ENCODE data around the gene DNASE1L1.
"Not testable (repeated sequence)": the region's sequence is repeated elsewhere in the genome, so short reads cannot be mapped to it uniquely, and the experiment has no call there.

Gene DNASE1L1

DNA sequence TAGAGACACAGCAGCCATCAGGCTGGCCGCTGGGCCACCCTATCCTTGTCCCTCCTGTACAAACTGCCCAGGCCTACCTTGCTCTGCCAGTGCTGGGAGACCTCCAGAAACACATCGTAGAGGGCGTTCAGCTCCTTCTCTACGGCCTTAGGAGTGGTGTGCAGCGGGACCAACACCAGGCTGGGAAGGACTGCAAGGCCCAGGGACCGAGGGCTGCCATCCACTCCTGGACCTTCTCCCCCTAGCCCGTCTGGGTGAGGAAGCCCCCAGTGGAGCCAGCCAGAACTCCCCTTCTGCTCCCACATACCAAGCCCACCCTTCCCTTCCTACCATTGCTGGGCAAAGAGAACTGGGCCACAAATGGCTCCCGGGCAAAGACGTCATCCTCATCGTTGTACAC, 5.9 kb downstream of the DNASE1L1 start:
- DNase-seq = no peak

DNA sequence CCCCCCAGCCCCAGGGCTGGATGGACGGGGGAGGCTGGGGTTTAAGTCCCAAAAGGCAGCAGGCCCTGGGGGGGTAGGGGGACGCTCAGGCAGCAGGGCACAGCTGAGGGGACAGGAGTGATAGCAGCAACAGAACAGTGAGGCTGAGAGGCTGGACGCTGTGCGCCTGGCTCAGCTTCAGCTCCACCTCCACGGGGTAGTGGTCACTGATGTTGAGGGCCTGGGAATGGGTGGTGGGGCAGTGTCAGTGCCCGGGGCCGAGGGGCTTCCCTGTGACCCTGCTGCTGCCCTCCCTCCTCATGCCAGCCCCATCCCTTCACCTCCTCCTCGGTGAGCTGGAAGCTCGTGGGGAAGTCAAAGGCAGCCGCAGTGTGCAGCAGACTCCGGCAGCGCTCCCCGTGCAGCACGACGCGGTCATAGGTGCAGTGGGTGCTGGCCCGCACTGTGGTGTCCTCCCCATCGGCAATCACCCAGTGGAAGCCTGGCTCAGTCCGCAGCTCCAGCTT, 6.4 kb downstream of the DNASE1L1 start:
- DNase-seq = no peak

DNA sequence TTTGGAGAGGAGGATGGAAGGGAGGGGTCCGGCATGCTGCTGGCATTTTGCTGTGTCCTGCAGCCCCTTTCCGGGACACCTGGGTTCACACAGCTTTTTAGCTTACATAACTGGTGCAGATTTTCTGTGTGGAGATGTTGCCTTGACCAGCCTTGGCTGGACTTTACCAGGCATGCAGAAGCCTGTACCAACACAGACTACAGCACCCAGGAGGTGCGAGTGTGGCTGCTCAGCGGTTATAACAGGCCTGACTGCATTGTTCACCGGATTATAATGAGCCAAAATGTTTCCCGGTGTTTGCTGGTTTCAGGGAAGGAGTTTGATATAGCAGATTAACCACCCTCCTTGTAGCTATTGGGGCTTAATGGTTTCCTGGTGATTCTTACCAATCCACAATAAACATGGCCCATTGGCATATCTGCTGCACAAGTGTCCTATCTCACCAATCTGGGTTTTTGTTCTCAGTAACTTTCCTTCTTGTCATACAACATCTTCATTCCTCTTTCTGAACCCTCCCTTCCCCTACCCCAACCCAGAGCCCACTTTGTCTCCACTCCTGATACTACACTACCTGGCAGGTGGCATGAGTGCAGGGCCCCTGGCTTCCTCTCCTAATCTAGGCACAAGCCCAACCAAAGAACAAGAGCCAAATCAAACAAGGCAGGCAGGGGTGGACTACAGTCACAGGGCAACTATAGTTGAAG, 7.0 kb downstream of the DNASE1L1 start:
- peak; percentile 81 for DNase-seq

DNA sequence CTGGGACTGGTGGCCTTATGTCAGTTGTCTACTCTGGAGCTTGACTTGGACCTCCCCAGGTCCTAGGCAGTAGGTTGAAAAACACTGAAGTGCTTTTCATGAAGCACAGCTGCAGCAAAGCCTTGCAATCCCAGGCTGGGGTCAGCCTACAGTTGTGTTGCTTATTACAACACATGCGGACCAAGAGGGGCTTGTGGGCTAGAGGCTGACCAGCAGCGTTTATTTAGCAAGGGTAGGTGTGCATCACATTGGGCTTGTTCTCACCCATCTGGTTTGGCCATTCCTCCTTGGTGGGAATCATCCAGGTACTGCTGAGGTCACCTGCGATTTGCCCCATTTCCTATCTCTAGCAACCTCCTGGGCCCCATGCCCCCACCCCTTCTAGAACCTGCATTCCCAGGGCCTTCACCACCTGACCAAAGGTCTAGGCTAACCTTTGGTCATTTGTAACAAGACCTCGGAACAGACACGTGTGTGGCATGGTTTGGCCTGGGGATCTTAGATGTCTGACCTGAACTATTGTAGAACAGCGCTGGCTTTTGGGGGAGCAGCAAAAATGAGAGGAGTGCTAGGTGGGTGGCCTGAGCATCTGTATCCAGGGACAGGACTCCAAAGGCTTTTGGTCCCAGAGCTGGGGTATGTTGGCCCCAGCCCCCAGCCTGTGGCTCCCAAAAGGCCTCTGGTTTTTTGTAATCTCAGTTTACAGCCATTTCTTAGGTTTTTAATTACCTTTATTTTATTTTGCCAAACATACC, 7.8 kb downstream of the DNASE1L1 start:
- no peak for DNase-seq

DNA sequence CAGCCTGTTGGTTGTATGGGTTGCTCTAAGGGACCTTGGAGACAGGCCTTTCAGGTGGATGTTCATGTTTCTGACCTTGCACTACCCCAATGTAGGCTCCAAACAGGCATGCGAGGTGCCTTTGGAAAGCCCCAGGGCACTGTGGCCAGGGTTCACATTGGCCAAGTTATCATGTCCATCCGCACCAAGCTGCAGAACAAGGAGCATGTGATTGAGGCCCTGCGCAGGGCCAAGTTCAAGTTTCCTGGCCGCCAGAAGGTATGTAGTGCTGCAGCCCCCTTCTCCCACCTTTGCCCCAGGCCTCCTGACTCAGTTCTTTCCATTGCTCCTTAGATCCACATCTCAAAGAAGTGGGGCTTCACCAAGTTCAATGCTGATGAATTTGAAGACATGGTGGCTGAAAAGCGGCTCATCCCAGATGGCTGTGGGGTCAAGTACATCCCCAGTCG, 8.7 kb downstream of the DNASE1L1 start:
- DNase-seq = not testable (repeated sequence)

DNA sequence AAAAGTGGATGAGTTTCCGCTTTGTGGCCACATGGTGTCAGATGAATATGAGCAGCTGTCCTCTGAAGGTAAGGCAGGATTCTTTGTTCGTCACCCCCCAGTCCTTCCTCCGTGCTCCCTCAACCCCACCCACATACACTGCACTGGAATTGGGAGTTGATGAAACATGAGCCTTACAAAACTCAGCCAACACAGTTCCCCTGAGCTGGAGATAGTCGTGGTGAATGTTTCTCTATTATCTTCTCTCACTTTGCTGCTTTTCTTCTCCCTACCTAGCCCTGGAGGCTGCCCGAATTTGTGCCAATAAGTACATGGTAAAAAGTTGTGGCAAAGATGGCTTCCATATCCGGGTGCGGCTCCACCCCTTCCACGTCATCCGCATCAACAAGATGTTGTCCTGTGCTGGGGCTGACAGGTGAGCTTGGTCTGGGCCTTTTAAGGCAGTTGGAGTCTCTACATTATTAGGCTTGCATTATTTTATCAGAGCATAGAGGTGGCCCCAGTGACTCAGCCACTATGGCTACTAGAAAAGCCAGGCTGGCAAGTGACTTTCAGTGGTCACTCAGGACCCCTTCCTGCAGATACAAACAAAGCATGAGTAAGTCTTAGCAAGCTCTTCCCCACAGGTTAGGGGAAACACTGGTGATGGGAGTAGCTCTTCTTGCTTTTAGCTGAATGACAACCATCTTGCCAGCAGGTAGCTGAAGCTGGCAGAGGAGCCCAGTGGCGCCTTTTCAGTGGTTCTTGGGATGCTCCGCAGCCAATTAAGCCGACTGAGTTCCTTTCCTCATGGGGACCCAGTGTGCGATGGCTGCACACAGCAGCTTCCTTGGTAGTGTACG, 9.3 kb downstream of the DNASE1L1 start:
- DNase-seq = no peak

DNA sequence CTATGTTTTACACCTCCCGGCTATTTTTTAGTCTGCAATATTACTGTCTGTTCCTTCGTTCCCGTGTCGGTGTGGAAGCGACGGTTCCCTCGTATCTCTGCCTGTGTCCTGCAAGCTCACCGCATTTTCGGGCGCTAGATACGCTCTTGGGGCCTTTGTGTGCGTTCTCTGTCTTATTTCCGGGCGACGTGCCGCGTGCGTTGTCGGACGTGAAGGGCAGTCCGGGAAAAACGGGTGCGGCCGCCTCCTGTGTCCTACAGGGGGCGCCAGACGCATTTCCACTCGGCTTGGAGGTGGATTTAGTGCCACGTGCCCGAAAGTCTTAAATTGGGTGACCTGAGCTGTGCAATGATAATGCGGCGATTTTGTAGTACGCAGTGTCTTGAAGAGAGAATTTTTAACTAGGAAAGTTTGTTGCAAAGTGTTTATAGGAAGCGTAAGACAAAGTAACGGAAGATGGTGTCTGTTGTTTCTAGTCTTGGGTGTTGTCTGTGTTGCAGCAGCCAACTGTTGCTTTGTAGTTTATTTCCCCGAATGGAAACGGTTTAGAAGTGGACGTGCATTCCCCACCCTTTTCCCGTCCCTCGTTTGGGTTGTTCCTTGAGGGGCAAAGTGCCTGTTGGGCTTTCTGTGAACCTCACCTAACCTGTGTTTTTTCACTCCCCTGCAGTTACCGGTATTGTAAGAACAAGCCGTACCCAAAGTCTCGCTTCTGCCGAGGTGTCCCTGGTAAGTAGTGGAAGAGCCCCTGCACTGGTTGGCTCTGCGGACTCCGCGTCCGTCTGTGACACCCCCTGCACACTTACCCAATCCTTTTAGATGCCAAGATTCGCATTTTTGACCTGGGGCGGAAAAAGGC, 10.2 kb downstream of the DNASE1L1 start:
- peak; percentile 81 for DNase-seq

DNA sequence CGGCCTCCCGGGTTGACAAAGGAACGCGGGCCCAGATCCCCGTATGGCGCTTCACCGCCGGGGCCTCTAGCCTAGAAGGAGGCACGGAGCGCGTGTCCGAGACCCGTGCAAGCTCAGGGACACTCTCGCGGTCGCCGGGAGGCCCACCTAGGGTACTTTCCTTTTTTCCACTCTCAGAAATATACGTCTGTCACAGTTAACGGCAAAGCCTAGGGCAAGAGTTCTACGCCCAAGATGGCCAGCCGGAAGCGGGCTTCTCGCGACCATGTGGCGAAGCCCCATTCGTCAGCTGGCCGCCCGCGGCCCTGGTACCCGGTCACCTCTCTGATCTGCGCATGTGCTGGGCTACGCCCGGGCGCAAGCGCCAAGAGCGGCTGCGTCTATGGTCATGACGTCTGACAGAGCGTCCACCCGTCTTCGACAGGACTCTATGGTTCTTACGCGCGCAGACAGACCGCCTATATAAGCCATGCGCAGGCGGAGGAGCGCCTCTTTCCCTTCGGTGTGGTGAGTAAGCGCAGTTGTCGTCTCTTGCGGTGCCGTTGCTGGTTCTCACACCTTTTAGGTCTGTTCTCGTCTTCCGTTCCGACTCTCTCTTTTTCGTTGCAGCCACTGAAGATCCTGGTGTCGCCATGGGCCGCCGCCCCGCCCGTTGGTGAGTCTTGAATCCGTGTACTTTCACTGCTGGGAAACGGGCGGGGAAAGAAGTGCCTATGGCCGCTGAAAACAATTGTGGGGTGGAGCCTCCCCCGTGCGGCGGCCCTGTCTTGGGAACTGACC, 11.0 kb downstream of the DNASE1L1 start, which contains the start of gene RPL10:
TSS of gene RPL10 (plus strand) at position 490 of the 780 bp plus-strand sequence. CDS start at position 633, 143 bp downstream.
- DNase-seq = peak; percentile 97

DNA sequence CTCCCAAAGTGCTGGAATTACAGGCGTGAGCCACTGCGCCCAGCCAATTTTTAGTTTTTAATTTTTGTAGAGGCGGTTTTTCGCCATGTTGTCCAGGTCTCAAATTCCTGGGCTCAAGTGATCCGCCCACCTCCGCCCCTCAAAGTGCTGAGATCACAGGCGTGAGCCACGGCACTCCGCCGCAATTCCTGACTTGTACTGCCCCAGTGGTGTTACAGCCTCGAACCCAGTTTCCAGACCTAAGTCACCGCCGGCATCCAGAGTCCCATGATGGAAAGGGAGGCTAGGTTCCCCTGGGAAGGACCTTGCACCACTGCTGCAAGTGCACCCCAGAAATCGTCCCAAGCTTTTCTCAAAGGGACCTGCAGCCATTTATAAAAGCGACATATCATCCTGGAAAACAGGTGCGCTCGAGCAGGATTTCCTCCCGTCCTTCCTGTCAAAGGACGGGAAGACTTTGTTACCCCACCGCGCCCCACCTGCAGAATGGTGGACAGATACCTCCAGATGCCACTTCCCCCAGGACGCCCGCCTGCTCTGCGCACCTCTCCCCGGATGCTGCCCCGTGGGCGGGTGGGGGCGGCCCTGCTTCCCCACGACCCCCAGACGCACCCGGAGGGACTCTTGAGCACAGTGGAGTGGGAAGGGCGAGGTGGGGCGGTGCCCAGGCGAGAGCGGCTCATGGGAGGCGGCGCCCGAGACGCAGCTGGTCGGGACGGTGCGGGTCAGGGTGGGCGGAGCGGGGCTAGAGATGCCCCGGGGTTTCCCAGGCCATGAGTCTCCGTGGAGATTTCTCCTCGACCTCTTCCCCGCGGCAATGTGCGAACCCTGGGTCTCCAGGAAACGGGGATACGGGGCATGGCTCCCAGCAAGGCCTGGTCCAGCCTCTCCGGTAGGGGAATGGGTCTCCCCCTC, 11.8 kb downstream of the DNASE1L1 start:
- peak; percentile 63 for DNase-seq

DNA sequence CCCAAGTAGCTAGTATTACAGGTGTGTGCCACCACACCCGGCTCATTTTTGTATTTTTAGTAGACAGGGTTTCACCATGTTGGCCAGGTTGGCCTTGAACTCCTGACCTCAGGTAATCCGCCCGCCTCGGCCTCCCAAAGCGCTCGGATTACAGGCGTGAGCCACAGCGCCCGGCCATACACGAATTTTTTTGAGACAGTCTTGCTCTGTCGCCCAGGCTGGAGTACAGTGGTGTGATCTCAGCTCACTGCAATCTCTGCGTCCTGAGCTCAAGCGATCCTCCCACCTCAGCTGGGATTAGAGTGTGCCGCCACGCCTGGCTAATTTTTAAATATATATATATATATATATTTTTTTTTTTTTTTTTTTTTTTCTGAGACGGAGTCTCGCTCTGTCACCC, 12.7 kb downstream of the DNASE1L1 start:
- DNase-seq = not testable (repeated sequence)

DNA sequence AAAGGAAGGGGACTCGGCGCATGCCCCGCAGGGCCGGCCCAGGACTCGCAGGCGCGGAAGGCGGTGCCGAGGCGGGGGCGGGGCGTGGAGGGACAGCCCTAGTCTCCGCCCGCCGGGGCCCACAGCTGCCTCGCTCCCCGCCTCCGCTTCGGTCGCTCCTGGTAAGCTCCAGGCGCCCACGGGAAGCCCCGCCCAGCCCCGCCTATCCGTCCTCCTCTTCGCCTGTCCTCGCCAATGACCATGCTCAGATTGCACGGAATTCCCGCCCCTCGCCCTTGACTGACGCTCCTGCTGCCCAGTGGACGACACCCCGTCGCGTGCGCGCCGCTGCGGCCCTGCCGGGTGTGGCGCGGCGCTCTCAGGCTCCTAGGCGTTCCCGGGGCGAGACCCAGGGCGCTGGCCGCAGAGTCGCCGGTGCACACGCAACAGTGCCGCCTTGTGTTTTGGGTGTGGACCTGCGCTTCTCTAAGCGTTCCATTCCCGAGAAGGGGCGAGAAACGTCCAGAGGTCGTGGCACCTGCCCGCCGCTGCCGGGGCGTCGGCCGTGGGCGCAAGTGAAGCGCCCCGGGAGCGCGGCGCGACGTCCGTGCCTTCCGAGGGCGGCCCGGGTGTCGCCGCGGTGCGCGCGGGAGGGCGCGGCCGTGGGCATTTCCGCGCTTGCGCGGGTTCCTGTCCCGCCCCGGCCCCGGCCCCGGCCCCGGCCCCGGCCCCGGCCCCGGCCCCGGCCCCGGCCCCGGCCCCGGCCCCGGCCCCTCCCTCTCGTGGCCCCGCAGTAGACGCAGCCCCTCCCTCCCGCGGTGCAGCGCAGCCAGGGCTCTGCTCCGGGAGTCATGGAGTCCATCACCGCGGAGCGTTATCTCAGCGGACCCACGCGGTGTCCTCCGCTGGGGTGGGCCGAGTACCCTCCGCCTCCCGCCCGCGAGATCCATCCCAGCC, 19.0 kb downstream of the DNASE1L1 start:
- DNase-seq = not testable (repeated sequence)

DNA sequence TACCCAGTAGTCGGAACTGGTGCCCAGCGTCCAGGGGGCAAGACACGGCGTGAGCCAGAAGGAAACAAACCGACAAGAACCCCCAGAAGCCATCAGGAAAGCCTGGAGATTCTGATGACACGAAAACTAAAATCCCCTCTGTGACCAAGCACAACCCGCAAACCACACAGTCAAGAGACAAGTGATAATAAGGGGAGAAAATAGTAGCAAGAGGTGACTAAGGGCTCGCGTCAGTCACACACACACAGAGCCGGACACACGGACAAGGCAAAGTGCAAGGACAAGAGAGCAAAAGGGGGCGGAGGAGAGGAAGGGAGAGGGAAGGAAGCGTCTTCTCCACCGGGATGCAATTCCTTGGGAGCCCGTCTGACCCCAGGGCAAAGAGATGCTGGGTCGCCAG, 20.4 kb downstream of the DNASE1L1 start:
- not testable (repeated sequence) for DNase-seq

DNA sequence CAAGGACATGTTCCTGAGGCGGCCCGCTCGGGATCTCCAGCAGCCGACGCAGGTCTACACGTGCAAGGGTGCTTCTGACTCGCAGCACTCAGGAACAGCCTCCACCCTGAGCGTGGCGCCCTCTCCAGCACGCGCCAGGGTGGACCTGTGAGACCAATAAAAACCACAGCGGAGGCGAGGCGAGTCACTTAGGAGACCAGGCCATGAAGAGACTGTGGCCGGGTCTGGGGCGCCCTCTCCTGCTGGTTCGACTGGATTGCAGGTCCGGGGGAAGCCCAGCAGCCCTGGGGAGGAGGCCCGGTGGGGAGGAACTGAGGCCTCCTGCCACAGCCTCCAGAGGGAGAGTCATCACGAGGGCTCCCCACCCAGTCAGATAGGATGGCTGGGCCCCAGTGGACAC, 21.0 kb downstream of the DNASE1L1 start:
- DNase-seq = not testable (repeated sequence)

DNA sequence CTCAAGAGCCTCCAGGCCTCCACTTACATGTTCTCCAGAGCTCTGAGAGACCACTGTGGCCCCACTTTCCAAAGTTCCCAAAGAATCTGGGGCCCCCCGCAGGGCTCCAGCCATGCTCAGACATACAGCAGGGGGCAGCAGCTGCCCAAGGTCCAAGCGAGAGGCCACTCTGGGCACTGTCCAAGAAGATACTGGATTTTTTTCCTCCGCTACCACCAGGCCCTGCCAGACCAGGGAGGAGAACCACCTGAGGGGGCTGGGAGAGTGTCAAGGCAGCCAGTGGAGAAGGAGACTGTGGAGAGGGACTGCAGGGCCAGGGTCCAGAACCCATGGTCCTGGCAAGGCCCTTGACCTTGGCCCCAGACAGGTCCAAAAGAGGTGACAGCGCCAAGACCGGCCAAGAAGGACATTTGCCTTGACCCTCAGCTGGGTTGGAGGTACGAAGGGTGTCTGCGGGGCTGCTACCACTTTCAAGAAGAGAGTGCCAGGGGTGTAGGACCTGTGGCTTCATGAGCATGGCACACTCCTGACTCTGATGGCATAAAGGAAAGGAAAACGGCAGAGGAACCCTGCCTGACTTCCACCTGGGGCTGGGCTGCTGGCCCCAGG, 24.7 kb downstream of the DNASE1L1 start:
- DNase-seq = no peak

DNA sequence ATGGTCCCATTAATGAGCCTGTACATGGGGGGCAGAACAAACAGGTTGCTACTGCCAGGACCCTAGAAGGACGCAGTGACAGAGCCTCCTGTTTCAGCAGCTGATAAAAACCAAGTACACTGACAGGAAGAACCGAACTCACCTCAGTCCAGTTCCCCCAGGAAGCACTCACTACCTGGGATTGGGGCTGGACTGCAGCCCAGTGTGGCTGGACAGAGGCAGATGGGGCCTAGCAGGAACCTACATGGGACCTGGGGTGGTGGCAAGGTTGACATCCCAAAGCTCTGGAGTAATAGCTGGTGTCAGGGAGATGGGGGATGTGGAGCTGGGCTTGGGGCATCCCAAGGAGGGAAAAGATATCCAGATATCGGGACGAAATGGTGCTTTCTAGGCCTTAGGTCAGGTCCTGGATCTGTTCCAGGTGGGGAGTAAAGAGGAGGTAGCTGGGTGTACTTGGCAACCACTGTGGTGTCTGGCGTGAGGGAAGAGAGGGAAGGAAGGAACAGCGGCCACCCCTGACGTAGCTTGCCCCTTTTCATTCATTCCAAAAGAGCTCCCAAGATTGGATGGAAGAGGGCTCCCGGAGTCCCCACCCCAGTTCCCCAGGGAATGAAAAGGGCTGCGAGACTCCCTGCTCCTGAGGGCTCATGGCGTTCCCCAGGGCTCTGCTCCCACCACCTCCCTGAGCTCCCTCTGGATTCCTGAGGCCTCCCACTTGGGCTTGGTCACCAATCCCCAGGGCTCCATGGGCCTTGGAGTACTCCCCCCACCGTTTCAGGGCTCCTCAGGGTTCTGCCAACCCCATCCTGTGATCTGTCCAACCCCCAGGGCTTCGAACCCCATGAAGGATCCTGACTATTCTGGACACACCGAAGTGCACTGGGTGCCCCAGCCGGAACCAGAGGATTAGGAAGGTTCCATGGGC, 25.4 kb downstream of the DNASE1L1 start:
- DNase-seq = peak; percentile 7

DNA sequence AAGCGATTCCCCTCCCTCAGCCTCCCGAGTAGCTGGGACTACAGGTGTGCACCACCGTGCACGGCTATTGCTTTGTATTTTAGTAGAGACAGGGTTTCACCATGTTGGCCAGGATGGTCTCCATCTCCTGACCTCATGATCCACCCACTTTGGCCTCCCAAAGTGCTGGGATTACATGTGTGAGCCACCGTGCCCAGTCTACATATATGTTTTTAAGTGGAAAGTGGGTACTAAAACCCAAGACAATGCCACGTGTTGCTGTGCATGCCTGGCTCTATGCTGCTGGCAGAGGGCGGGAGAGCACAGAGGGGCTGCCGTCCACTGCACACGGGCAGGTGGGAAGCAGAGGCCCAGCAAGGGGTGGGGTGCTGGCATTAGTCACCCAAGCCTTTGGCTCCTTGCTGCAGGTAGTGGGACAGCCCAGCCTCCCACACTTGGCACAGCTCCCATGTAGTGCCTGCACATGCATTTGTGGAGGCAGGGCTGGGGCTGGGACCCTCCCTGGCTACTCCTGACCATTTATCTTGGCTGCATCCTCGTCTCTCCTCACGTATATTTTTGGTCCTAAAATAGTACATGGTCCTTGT, 26.5 kb downstream of the DNASE1L1 start:
- no peak for DNase-seq

DNA sequence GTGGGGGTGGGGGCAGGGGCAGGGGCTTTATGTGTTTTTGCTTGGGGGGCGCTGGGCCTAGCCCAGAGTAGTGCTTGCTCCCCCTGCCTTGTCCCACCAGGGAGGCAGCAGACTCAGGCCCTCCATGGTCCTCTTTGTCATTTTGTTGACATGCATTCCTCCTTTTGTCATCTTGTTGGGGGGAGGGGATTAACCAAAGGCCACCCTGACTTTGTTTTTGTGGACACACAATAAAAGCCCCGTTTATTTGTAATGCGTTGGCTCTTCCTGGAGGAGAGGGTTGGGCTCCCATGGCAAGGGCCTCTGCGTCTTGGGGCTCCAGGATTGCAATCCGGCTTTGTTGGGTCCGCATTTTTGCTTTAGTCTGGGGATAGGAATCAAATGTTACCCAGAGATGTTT, 27.8 kb downstream of the DNASE1L1 start:
- no peak for DNase-seq
